Dendritic cell treated with granulocyte-macrophage colony-stimulating factor and Interleukin-4, amounts not matched to agents 40 ng/mL and 50 ng/mL, for 4 days (primary cell): Measurements from ENCODE around the gene CHERP.
"Not testable (repeated sequence)": the region's sequence is repeated elsewhere in the genome, so short reads cannot be mapped to it uniquely, and the experiment has no call there.

Experiments
- H3K27ac Mint-ChIP-seq: one replicate; pipeline ENCODE4 v1.8.0; 2022; ENCODE audit warnings: mild to moderate bottlenecking, mixed read lengths
- H3K27me3 Mint-ChIP-seq: one replicate; pipeline ENCODE4 v1.8.0; 2022; ENCODE audit warnings: mild to moderate bottlenecking, mixed read lengths
- H3K36me3 Mint-ChIP-seq: one replicate; pipeline ENCODE4 v1.8.0; 2022; ENCODE audit warnings: low read depth, mixed read lengths
- H3K4me1 Mint-ChIP-seq: one replicate; pipeline ENCODE4 v1.8.0; 2022; ENCODE audit warnings: low read depth, mixed read lengths
- H3K4me3 Mint-ChIP-seq: one replicate; pipeline ENCODE4 v1.8.0; 2022; ENCODE audit warnings: mild to moderate bottlenecking, moderate library complexity, mixed read lengths
- H3K9me3 Mint-ChIP-seq: one replicate; pipeline ENCODE4 v1.8.0; 2022; ENCODE audit warnings: mixed read lengths
- intact Hi-C: fragments of 100-400 bp; cut with micrococcal nuclease; formaldehyde crosslinking; loops from one replicate; pipeline ENCODE4 v1.15.0; 2022

Gene CHERP

DNA sequence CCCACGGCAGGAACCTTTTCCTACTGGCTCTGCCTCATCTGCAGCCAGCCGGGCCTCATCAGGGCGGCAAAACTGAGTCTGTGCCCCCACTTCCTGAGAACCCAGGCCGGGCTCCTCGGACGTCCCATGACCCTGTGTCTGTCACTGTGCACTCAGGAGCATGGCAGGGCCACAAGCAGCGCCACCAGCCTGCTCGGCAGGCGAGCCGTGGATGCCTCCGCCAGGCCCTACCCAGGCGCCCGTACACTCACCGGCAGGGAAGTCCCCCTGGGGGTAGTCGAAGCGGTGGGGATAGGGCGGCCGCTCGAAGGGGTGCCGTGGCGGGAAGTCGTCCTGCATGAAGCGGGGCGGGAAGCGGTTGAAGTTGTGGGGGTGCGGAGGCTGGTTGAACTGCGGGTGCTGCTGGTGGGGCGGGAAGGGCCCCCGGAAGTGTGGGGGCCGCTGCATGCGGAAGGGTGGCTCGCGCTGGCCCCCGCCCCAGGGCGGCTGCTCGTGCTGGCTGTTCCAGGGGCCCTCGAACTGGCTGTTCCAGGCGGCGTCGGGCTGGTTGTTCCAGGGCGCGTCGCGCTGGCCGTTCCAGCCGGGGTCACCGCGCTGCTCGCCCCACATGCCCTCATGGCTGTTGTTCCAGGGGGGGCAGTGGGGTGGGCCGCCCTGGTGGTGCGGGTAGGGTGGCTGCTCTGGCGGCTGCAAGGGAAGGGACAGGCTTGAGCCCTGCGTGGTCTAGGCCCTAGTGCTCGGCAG, 17.1 kb downstream of the CHERP start:
- Mint-ChIP-seq H3K36me3 (peaks cover 100% of the 10 kb centered on the region), H3K27me3 (no peaks in the 10 kb centered on the region), H3K4me3 (no peak overlapping the region), H3K4me1 (no peaks in the 10 kb centered on the region), H3K9me3 (no peaks in the 10 kb centered on the region), H3K27ac (no peak overlapping the region)
- intact Hi-C loops: no loop called here

DNA sequence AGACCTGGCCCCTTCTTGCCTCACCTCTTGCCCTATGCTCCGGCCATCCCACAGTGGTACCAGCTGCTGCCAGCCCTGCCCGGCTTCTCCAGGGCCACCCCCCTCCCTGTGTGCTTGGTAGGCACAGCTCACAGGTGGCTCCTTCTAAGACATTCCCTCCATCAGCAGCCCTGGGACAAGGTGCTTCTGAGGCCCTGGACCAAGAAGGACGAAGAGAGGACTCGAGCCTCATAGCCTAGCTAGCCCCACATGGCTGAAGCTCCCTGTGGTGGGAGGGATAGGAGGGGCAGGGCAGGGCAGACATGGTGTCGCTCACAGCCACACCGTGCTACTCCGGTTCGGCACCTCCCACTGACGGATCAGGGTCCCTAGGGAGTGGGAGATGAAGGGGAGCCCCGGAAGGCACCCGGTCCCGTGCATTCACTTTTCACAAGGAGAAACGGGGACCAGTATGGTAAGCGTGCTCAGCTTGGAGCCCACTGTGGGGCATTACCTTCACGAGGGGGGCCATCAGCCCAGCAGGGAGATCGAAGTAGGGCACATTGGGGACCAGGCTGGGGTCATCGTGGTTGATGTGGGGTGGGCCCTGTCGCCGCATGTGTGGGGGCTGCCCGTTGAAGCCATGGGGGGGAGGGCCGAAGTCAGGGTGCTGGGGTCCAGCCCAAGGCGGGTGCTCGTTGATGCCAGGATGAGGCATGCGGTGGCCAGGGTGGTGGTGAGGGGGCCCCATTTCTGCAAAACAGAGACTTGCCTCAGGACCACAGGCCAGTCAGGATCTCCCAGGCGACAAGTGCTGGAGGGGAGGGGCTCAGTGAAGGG, 19.5 kb downstream of the CHERP start:
- intact Hi-C loops: no loop called here
- Mint-ChIP-seq H3K36me3 (peaks cover 100% of the 10 kb centered on the region), H3K4me3 (no peak overlapping the region), H3K9me3 (no peaks in the 10 kb centered on the region), H3K27me3 (no peaks in the 10 kb centered on the region), H3K4me1 (no peaks in the 10 kb centered on the region), H3K27ac (no peak overlapping the region)

DNA sequence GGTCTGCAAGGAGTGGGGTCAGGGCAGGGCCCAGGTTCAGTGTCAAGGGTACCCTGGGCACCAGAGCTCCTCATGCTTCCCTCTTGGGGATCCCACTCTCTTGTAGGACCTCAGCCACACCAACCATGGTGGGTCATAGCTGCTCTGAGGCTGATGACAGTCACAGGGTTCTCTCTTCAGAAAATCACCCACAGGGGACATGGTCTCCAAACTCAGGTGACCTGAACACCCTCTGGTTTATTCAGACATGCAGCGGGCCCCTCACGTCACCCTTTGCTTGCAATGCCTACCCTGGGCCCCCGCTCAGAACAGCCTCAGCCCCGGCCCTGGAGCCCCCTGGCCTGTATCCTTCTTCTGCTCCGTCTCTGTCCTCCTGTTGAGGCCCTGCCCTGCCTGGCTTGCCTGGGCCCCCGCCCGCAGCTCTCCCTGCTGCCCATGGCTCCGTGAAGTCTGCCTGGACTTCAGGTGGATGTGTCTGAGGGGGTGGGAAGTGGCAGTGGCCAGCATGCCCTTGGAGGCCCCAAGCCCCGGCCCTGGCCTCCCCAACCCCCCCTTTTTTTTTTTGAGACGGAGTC, 20.4 kb downstream of the CHERP start:
- intact Hi-C loops: no loop called here
- peaks cover 100% of the 10 kb centered on the region for H3K36me3 Mint-ChIP-seq
- H3K27ac Mint-ChIP-seq: no peak overlapping the region
- no peaks in the 10 kb centered on the region for H3K9me3 Mint-ChIP-seq
- H3K4me1 Mint-ChIP-seq: no peaks in the 10 kb centered on the region
- no peaks in the 10 kb centered on the region for H3K27me3 Mint-ChIP-seq
- H3K4me3 Mint-ChIP-seq: no peak overlapping the region

DNA sequence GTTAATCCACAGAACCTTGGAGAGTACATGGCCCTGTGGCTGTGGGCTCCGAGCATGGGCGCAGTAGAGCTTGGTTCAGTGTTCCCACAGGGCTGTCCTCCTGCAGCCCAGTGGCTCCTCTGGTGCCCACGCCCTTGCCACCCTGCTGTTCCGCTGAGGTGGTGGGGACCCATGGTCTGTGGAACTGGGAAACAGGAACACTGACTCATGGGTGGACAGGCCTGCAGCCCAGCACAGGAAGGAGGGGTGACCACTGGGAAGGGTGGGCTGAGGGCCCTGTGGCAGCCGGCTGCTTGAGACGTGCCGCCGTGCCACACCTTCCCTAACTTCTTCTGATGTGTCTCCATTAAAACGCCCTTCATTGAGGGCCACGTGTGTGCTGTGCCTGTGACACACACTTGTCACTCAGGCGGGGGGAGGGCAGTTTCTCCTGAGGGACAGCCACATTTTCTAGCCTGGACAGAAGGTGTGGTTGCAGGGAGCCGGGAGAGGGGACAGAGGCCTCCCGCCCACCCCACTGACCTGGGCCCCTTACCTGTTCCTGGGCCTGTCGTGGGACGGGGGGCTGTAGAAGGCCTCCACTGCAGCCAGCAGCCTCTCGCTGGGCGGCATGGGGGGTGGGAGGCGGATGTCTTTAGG, 21.1 kb downstream of the CHERP start:
- H3K36me3 Mint-ChIP-seq: peaks cover 95% of the 10 kb centered on the region
- no peak overlapping the region for H3K4me3 Mint-ChIP-seq
- intact Hi-C loops: no loop called here
- no peaks in the 10 kb centered on the region for H3K9me3 Mint-ChIP-seq
- H3K27me3 Mint-ChIP-seq: no peaks in the 10 kb centered on the region
- H3K4me1 Mint-ChIP-seq: no peaks in the 10 kb centered on the region
- H3K27ac Mint-ChIP-seq: no peak overlapping the region

DNA sequence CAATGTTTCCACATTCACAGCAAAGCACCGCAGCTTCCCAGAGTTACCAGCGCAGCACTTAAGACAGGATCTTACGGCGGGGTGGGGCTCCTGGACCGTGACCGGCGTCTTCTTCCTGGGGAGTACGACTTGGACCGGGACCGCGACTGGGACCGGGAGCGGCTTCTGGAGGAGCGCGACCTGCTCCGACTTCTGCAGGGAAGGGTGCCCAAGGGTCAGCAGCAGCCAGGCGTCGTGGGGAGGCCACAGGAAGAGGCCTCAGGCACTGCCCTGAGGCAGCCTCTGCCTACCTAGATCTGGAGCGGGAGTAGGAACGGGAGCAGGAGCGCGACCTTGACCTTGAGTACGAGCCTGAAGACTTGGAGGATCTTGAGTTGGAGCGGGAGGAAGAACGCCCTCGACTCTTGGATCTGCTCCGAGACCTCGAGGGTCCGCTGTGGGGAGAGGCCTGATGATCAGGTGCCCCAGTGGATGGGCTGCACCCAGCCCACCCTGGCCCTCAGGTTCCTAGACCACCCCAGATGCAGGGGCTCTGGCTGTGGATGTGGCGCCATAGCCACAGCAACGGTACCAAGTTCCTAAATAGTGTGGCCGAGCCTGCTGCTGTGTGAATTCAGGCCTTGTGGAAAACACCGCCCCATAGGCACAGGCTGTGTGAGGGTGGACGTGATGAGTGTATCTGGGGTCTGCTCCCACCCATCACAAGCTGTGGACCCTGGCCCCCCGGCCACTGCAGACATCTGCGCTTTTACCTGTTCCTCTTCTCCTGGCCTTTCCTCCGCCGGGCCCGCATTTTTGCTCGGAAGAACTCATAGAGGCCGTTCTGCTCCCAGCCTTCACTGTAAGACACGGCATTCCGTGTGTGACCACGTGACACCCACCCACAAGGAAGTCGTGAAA, 21.9 kb downstream of the CHERP start:
- Mint-ChIP-seq H3K4me3 (no peak overlapping the region), H3K4me1 (no peaks in the 10 kb centered on the region), H3K27me3 (no peaks in the 10 kb centered on the region), H3K27ac (no peak overlapping the region), H3K9me3 (no peaks in the 10 kb centered on the region), H3K36me3 (peaks cover 88% of the 10 kb centered on the region)
- intact Hi-C loops: no loop called here

DNA sequence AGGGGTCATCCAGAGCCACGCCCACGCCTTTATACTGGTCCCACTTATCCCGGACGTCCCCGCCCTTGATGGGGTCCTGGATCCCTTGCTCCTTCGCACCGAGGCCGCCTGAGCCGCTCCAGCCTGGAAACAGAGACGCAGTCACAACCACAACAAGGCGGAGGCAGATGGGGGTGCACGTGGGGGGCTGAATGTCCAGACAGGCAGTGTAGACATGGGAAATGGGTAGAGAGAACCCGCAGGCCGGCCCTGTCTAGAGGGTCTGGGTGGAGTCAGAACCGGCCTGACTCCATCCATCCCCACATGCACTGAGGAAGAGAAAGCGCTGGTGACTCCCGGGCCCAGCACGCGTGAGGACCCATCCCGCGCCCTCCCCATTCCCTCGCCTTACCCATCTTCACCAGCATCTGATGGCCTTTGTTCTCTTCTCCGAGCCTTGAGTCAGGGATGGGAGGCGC, 23.0 kb downstream of the CHERP start:
- H3K36me3 Mint-ChIP-seq: peaks cover 77% of the 10 kb centered on the region
- H3K9me3 Mint-ChIP-seq: no peaks in the 10 kb centered on the region
- H3K4me3 Mint-ChIP-seq: no peak overlapping the region
- H3K27ac Mint-ChIP-seq: no peak overlapping the region
- H3K27me3 Mint-ChIP-seq: no peaks in the 10 kb centered on the region
- intact Hi-C loops: no loop called here
- no peaks in the 10 kb centered on the region for H3K4me1 Mint-ChIP-seq

DNA sequence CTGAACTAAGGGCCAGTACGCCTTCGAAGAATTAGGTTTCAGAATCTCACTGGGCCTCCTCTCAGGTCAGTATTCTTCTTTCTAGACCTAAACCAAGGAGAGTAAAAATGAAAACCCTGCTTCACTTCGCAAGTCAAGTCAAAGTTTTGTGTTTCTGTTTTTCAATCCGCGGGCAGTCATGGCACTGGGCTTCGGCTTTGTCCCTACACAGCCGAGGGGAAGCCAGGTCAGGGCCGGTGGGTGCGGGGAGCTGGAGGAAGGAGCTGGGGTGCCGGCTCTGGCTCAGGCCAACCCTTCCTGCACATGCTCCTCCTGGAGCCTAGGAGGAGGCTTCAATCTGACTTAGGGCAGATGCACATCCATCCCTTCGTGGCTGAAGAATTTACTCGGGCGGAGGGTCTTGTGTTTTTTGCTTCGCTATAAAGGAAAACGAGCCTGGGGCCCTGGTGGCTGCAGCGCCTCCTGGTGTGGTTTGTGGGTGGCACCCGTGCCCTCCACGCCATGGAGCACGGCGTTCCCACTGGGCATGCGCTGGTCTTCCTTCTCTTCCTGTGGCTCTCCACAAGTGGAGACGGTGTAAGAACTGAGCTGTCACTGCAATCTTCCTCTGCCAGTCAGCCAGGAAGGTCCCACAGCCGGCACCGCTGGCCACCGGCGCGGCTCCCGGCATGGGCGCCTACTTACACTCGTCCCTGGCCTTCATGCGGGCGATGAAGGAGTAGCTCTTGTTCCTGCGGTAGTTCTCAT, 23.6 kb downstream of the CHERP start:
- H3K4me1 Mint-ChIP-seq: no peaks in the 10 kb centered on the region
- H3K36me3 Mint-ChIP-seq: peaks cover 71% of the 10 kb centered on the region
- H3K4me3 Mint-ChIP-seq: no peak overlapping the region
- no peaks in the 10 kb centered on the region for H3K27me3 Mint-ChIP-seq
- intact Hi-C loops: no loop called here
- H3K9me3 Mint-ChIP-seq: no peaks in the 10 kb centered on the region
- no peak overlapping the region for H3K27ac Mint-ChIP-seq

DNA sequence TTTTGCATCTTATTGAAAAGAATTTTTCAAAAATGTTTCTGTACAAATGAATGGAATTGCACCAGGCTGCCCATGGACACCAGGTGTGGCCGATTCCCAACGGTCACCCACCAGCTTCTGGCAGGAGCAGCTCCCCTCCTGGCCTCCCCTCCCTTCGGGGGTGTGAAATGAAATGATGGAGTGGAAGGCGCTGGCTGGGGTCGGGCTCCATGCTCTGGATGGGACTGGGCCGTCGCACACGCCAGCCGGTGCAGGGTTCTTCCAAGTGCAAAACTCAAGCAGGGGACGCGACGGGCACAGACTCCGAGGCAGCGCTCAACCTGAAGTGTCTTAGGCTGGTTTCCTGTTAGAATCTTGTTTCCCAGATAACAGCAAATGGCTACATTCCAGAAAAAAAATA, 24.2 kb downstream of the CHERP start:
- Mint-ChIP-seq H3K27me3 (no peaks in the 10 kb centered on the region), H3K4me3 (no peak overlapping the region), H3K9me3 (no peaks in the 10 kb centered on the region), H3K27ac (no peak overlapping the region), H3K4me1 (no peaks in the 10 kb centered on the region), H3K36me3 (peaks cover 65% of the 10 kb centered on the region)
- intact Hi-C loops: no loop called here

DNA sequence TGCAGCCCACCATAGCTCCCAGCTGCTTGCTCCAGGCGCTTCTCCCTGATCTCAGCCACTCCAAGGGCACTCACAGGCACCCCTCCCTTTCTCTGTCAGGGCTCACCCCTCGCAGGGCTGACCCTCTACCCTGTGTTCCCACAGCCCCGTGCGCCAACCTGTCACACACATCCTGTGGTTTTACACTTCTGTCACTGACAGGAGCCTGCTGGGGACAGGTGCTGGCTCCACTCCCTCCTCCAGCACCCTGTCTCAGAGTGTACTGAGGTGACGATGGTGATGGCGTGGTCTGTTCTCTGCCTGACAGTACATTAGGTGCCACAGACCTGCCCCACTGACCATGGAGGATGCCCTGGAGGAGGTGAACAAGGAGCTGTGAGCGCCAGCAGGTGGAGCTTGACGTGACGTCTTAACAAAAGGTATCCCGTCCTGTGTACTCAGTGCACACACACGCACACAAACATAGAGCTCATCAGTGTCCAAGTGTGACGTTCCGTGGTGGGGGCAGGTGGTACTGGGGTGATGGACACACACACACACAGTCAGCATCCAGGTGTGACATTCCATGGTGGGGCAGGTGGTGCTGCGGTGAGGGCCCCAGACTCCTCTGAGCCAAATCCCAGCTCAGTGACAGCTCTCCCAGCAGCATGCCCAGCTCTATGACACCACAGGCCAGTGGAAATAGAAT, 25.2 kb downstream of the CHERP start:
- intact Hi-C loops: no loop called here
- Mint-ChIP-seq H3K36me3 (peaks cover 64% of the 10 kb centered on the region), H3K4me3 (no peak overlapping the region), H3K27me3 (no peaks in the 10 kb centered on the region), H3K27ac (no peak overlapping the region), H3K9me3 (no peaks in the 10 kb centered on the region), H3K4me1 (no peaks in the 10 kb centered on the region)

DNA sequence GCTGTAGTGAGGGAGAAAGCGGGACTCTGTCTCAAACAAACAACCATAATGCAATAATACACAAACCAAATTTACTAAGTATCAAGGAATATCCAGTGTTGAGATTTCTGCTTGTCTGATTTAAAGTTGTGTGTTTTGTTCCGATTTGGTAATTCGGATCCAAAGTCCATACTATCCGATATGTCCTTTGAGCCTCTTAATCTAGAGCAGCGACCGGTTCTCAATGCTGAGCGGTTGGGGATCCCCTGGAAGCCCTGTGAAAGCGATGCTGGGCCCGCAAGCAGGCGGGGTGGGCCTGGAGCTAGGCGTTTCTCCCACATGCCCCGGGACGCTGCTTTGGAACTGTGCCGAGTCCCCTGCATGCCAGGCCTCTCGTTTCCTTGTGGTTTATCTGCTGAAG, 25.9 kb downstream of the CHERP start:
- Mint-ChIP-seq H3K4me1 (no peaks in the 10 kb centered on the region), H3K4me3 (no peak overlapping the region), H3K36me3 (peaks cover 60% of the 10 kb centered on the region), H3K9me3 (no peaks in the 10 kb centered on the region), H3K27ac (no peak overlapping the region), H3K27me3 (no peaks in the 10 kb centered on the region)
- intact Hi-C loops: no loop called here

DNA sequence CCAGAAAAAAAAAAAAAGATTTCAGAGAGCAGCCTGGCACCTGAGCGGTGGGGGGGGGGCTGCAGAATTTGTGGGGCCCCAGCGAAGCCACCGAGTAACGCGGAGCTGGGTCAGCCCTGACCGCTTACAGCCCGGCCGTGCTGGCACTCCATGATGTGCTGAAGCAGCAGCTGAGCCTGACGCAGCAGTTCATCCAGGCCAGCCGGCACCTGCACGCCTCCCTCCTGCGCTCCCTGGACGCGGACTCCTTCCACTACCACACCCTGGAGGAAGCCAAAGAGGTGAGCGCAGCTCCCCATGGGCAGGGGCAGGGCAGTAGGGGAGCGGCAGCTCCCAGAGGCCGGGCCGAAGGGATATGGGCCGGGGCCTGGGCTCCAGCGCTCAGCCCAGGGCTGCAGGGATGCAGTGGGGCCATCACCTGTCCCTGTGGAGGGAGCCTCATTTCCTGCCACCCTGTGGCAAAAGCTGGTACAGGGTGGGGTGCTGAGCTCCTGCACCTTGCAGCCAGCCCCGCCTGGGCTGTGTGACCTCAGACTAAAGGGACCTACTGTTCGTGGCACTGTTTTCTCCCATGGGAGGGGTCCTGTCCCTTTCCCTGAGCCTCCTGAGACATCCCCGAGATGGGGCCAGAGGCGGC, 27.7 kb downstream of the CHERP start:
- Mint-ChIP-seq H3K9me3 (no peaks in the 10 kb centered on the region), H3K4me1 (no peaks in the 10 kb centered on the region), H3K36me3 (peaks cover 50% of the 10 kb centered on the region), H3K27ac (no peak overlapping the region), H3K4me3 (no peak overlapping the region), H3K27me3 (no peaks in the 10 kb centered on the region)
- intact Hi-C loops: no loop called here

DNA sequence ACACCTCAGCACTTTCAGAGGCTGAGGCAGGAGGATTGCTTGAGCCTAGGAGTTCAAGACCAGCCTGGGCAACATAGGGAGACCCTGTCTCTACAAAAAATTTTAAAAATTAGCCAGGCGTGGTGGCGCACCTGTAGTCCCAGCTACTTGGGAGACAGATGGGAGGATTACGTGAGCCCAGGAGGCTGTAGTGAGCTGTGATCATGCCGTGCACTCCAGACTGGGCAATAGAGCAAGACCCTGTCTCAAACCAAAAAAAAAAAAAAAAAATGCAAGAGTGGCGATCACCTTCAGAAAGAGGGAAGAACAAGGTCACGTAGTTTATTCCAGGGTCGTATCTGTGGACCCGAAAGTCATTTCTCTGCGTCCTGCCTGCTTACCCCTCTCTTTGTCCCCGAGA, 29.6 kb downstream of the CHERP start:
- peaks cover 36% of the 10 kb centered on the region for H3K36me3 Mint-ChIP-seq
- H3K27ac Mint-ChIP-seq, H3K4me3 Mint-ChIP-seq, intact Hi-C loops, H3K4me1 Mint-ChIP-seq, H3K9me3 Mint-ChIP-seq, H3K27me3 Mint-ChIP-seq: not testable (repeated sequence)
